Gastrocnemius medialis (tissue), 4 donors: ENCODE results near the gene WNT5A. TPM values are rescaled to one million over a fixed set of nuclear protein-coding genes. Genes with fewer than 3 reads are reported as not detected.

Source experiments
- ATAC-seq, 2 donors: fragments of 150-250 bp; one replicate each; pipeline ENCODE4 v1.9.1; 2016
- DNase-seq, 2 donors: peaks; one replicate each; pipeline ENCODE4 v3.0.0-alpha.2; 2019
- H3K27ac ChIP-seq, 4 donors: fragments of 200-600 bp; sonication (generic); 1 replicate in 1 of 4; 2 replicates in 3 of 4; pipeline ENCODE4 v1.5.1; 2016 to 2018; ENCODE audit warnings: mild to moderate bottlenecking in 2 of 4, moderate library complexity in 1 of 4
- H3K27me3 ChIP-seq, 3 donors: fragments of 200-600 bp; sonication (generic) in 2 of 3; 1 replicate in 1 of 3; 2 replicates in 2 of 3; pipeline versions ENCODE4 v1.5.1 to v1.6.0; 2016 to 2019; ENCODE audit warnings: mild to moderate bottlenecking in 1 of 3, moderate library complexity in 1 of 3
- H3K36me3 ChIP-seq, 2 donors: fragments of 200-600 bp; sonication (generic) in 1 of 2; one replicate each; pipeline ENCODE4 v1.5.1; 2017 to 2018
- H3K4me1 ChIP-seq, 2 donors: fragments of 200-600 bp; sonication (generic) in 1 of 2; one replicate each; pipeline ENCODE4 v1.5.1; 2016 to 2017; ENCODE audit warnings: mild to moderate bottlenecking in 2 of 2
- H3K4me3 ChIP-seq, 4 donors: fragments of 200-600 bp; sonication (generic) in 3 of 4; 1 replicate in 1 of 4; 2 replicates in 3 of 4; pipeline ENCODE4 v1.5.1; 2016 to 2019; ENCODE audit warnings: mild to moderate bottlenecking in 2 of 4
- H3K9me3 ChIP-seq, 3 donors: fragments of 200-600 bp; sonication (generic) in 2 of 3; 1 replicate in 1 of 3; 2 replicates in 2 of 3; pipeline ENCODE4 v1.5.1; 2016 to 2019
- CTCF ChIP-seq, 5 experiments: fragments of 450-650 bp in 3 of 5; fragments of 200-600 bp in 2 of 5; sonication (generic) in 2 of 5; IDR thresholded peaks in 4 of 5; conservative IDR thresholded peaks in 1 of 5; 1 replicate in 4 of 5; 2 replicates in 1 of 5; pipeline ENCODE4 v1.5.1; 2016 to 2019; ENCODE audit warnings: antibody characterized with exemption in 5 of 5, mild to moderate bottlenecking in 3 of 5, moderate library complexity in 3 of 5
- POLR2A ChIP-seq, 2 donors: fragments of 450-650 bp; IDR thresholded peaks; one replicate each; pipeline ENCODE4 v1.6.1; 2017; ENCODE audit warnings: antibody characterized with exemption in 2 of 2, mild to moderate bottlenecking in 2 of 2, moderate library complexity in 2 of 2
- in situ Hi-C, 4 donors: fragments of 200-750 bp; cut with MboI; loops; one replicate each; pipeline versions ENCODE4 v1.15.0 to v1.8.0; 2017; ENCODE audit warnings: low sequenced_read_pairs in 4 of 4
- intact Hi-C: fragments of 100-400 bp; cut with DNase I; formaldehyde crosslinking; loops from one replicate; pipeline ENCODE4 v1.15.1; 2023; ENCODE audit warnings: low total_unique reads
- total RNA-seq, 4 donors: library from RNA; depleted of rRNA; stranded (reverse); fragments of >200 nt; gene quantifications; one replicate each; pipeline versions ENCODE4 v1.1.0 to v1.2.3, GENCODE V29; 2016

WNT5A gene
- total RNA-seq, 4 donors from 2014 or later = 1.6 to 2.9 (median 1.9) TPM

- Histone ChIP-seq H3K36me3 (no peaks in the 10 kb centered on the region), H3K4me3 (no peak overlapping the region), H3K4me1 (no peaks in the 10 kb centered on the region), H3K27me3 (no peaks in the 10 kb centered on the region), H3K27ac (no peak overlapping the region), H3K9me3 (no peaks in the 10 kb centered on the region)
- ATAC-seq (no peak), DNase-seq (no peak)
- intact Hi-C loops (no loop called here), in situ Hi-C loops (no loop called here)
- TF ChIP-seq POLR2A (IDR thresholded peaks at IDR 0.05) = no peak
- no peak for TF ChIP-seq CTCF (IDR thresholded peaks at IDR 0.05 in 4 of 5, conservative IDR thresholded peaks at IDR 0.05 in 1 of 5)
These were observed 33.1 kb downstream of the WNT5A start for GRCh38 chr3:55453886-55454496.

GRCh38 chr3:55452886-55453285, 34.2 kb downstream of the WNT5A start:
- Histone ChIP-seq H3K4me1 (no peaks in the 10 kb centered on the region), H3K36me3 (no peaks in the 10 kb centered on the region), H3K27ac (no peak overlapping the region), H3K4me3 (no peak overlapping the region), H3K9me3 (no peaks in the 10 kb centered on the region), H3K27me3 (no peaks in the 10 kb centered on the region)
- no peak for DNase-seq
- intact Hi-C loops (no loop called here), in situ Hi-C loops (no loop called here)
- TF ChIP-seq CTCF (IDR thresholded peaks at IDR 0.05 in 4 of 5, conservative IDR thresholded peaks at IDR 0.05 in 1 of 5) (no peak), POLR2A (IDR thresholded peaks at IDR 0.05) (no peak)
- ATAC-seq = no peak

GRCh38 chr3:55449527-55449926, 37.6 kb downstream of the WNT5A start:
- in situ Hi-C loops (no loop called here), intact Hi-C loops (no loop called here)
- Histone ChIP-seq H3K9me3 (no peaks in the 10 kb centered on the region), H3K4me1 (no peaks in the 10 kb centered on the region), H3K36me3 (no peaks in the 10 kb centered on the region), H3K4me3 (no peak overlapping the region), H3K27me3 (no peaks in the 10 kb centered on the region), H3K27ac (no peak overlapping the region)
- no peak for DNase-seq
- no peak for ATAC-seq
- TF ChIP-seq CTCF (IDR thresholded peaks at IDR 0.05 in 4 of 5, conservative IDR thresholded peaks at IDR 0.05 in 1 of 5) = no peak
- no peak for TF ChIP-seq POLR2A (IDR thresholded peaks at IDR 0.05)

GRCh38 chr3:55446850-55447249, 40.3 kb downstream of the WNT5A start:
- no peak for ATAC-seq
- H3K27ac ChIP-seq = no peak overlapping the region
- H3K4me3 ChIP-seq = no peak overlapping the region
- H3K36me3 ChIP-seq = no peaks in the 10 kb centered on the region
- in situ Hi-C loops = no loop called here
- no peaks in the 10 kb centered on the region for H3K9me3 ChIP-seq
- no peak for DNase-seq
- intact Hi-C loops = no loop called here
- TF ChIP-seq CTCF (IDR thresholded peaks at IDR 0.05 in 4 of 5, conservative IDR thresholded peaks at IDR 0.05 in 1 of 5) (no peak), POLR2A (IDR thresholded peaks at IDR 0.05) (no peak)
- no peaks in the 10 kb centered on the region for H3K27me3 ChIP-seq
- no peaks in the 10 kb centered on the region for H3K4me1 ChIP-seq

GRCh38 chr3:55445551-55445950, 41.6 kb downstream of the WNT5A start:
- Histone ChIP-seq H3K36me3 (no peaks in the 10 kb centered on the region), H3K9me3 (no peaks in the 10 kb centered on the region), H3K4me1 (no peaks in the 10 kb centered on the region), H3K4me3 (no peak overlapping the region), H3K27ac (no peak overlapping the region), H3K27me3 (no peaks in the 10 kb centered on the region)
- ATAC-seq = no peak
- TF ChIP-seq POLR2A (IDR thresholded peaks at IDR 0.05) = no peak
- TF ChIP-seq CTCF (IDR thresholded peaks at IDR 0.05 in 4 of 5, conservative IDR thresholded peaks at IDR 0.05 in 1 of 5) = no peak
- intact Hi-C loops (no loop called here), in situ Hi-C loops (no loop called here)
- DNase-seq = no peak
